ENCODE measurements around the gene MINDY4. TPM values are rescaled to one million over a fixed set of nuclear protein-coding genes. Genes with fewer than 3 reads are reported as not detected.

Gene MINDY4
- total and polyA plus RNA-seq, 2 of the 8 experiments (the other 6 are each of a cell fraction or from before 2014, with no cell fraction given) = 1.3 to 3.6 TPM

GRCh38 chr7:30732606-30733005 lies 38.6 kb upstream of the MINDY4 start (continued):
- no peak for TF ChIP-seq RBBP5 (IDR thresholded peaks at IDR 0.05; ENCODE audit: borderline replicate concordance, low read depth, low read length)

All from H1 (cell line).